K562 (cell line): Measurements from ENCODE around the gene RPL22. TPM values are rescaled to one million over a fixed set of nuclear protein-coding genes. Genes with fewer than 3 reads are reported as not detected.

Experiments used
- GATAD2A ChIP-seq: fragments of 450-650 bp; IDR thresholded peaks from 2 replicates; pipeline ENCODE4 v1.6.1; 2017
- KLF6 ChIP-seq: fragments of 250-450 bp; sonication (Bioruptor Pico); IDR thresholded peaks from 2 replicates; pipeline ENCODE4 v1.4.0; 2020; ENCODE audit warnings: mild to moderate bottlenecking, moderate library complexity, borderline replicate concordance
- MEIS2 ChIP-seq: fragments of 450-650 bp; IDR thresholded peaks from 2 replicates; pipeline ENCODE4 v1.6.1; 2014; ENCODE audit warnings: mild to moderate bottlenecking; ENCODE audit not compliant: partially characterized antibody
- PCBP1 ChIP-seq: fragments of 200-400 bp; formaldehyde crosslinking; IDR thresholded peaks from 2 replicates; pipeline ENCODE4 v1.6.1; 2018; ENCODE audit warnings: mild to moderate bottlenecking, low read depth, low read length; ENCODE audit not compliant: poor library complexity, severe bottlenecking
- ZNF41 ChIP-seq: fragments of 250-450 bp; sonication (Bioruptor Pico); conservative IDR thresholded peaks from 2 replicates; pipeline ENCODE4 v1.4.0; 2020; ENCODE audit warnings: mild to moderate bottlenecking
- polyA plus RNA-seq, 8 experiments: library from polyadenylated mRNA; depleted of rRNA in 4 of 8; stranded (reverse) in 5 of 8; unstranded in 3 of 8; fragments of >200 nt; fragmentation: Nextera tagmentation in 2 of 8; fragmentation: Illumina TruSeq in 1 of 8; extraction: Ambion mirVana in 2 of 8; extraction: Trizol in 1 of 8; gene quantifications; 2 replicates each; pipeline versions ENCODE4 v1.2.1 to v1.2.3, GENCODE V29; 2011 to 2014; ENCODE audit warnings: inconsistent platforms in 1 of 8, missing spikeins in 1 of 8
- total RNA-seq, 7 experiments: library from RNA; depleted of rRNA in 6 of 7; stranded (reverse); fragments of >200 nt in 6 of 7; fragmentation: Illumina TruSeq in 2 of 7; extraction: Trizol in 2 of 7; gene quantifications; 2 replicates each; pipeline versions ENCODE4 v1.2.1 to v1.2.3, GENCODE V29; 2011 to 2021; ENCODE audit warnings: low replicate concordance in 1 of 7
- TF ChIP-seq, protein P1 (sequence below): fragments of 450-650 bp; IDR thresholded peaks from 2 replicates; pipeline ENCODE4 v1.6.1; 2017; ENCODE audit warnings: antibody characterized with exemption, mild to moderate bottlenecking
- TF ChIP-seq, protein P2 (sequence below): sonication (generic); formaldehyde crosslinking; IDR thresholded peaks from 2 replicates; pipeline ENCODE4 v1.8.0; 2022; ENCODE audit warnings: mild to moderate bottlenecking, low read depth, missing genetic modification reagents
- TF ChIP-seq, protein P3 (sequence below): sonication (generic); formaldehyde crosslinking; IDR thresholded peaks from 2 replicates; pipeline ENCODE4 v1.5.0; 2020; ENCODE audit warnings: missing genetic modification reagents

The RPL22 gene
- total and polyA plus RNA-seq, 9 of the 15 experiments (the other 6 are each of a cell fraction or from before 2014, with no cell fraction given) = 467 to 1,165 (median 607) TPM

DNA sequence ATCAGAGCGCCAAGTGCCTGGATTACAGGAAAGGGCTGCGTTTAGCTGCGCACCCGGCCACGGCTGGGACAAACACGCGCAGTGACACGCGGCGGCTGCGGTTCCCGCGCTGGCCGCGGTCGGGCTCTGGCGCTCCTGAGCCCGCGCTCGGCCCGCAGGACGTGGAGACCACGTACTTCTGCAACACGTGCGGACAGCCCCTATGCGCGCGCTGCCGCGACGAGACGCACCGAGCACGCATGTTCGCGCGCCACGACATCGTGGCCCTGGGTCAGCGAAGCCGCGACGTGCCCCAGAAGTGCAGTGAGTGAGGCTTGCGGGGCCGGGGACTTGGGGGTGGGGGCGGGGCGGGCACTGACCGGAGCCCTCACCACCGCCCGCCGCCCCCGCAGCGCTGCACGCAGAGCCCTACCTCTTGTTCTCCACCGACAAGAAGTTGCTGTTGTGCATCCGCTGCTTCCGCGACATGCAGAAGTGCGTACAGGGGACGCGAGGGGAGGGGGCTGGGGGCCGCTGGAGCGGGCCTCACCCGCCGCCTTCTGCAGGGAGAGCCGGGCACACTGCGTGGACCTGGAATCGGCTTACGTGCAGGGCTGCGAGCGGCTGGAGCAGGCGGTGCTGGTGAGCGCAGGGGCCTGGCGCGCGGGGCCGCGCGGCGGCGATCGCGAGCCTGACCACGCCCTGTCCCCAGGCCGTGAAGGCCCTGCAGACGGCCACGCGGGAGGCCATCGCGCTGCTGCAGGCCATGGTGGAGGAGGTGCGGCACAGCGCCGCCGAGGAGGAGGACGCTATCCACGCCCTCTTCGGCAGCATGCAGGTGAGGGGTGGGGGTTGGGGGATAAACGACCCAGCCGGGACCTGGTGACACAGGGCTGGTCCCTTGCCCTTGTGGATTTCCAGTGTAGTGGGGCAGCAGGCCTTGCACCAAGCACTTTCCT is 9.6 kb upstream of the RPL22 start (continued):
- TF ChIP-seq, protein P1, sequence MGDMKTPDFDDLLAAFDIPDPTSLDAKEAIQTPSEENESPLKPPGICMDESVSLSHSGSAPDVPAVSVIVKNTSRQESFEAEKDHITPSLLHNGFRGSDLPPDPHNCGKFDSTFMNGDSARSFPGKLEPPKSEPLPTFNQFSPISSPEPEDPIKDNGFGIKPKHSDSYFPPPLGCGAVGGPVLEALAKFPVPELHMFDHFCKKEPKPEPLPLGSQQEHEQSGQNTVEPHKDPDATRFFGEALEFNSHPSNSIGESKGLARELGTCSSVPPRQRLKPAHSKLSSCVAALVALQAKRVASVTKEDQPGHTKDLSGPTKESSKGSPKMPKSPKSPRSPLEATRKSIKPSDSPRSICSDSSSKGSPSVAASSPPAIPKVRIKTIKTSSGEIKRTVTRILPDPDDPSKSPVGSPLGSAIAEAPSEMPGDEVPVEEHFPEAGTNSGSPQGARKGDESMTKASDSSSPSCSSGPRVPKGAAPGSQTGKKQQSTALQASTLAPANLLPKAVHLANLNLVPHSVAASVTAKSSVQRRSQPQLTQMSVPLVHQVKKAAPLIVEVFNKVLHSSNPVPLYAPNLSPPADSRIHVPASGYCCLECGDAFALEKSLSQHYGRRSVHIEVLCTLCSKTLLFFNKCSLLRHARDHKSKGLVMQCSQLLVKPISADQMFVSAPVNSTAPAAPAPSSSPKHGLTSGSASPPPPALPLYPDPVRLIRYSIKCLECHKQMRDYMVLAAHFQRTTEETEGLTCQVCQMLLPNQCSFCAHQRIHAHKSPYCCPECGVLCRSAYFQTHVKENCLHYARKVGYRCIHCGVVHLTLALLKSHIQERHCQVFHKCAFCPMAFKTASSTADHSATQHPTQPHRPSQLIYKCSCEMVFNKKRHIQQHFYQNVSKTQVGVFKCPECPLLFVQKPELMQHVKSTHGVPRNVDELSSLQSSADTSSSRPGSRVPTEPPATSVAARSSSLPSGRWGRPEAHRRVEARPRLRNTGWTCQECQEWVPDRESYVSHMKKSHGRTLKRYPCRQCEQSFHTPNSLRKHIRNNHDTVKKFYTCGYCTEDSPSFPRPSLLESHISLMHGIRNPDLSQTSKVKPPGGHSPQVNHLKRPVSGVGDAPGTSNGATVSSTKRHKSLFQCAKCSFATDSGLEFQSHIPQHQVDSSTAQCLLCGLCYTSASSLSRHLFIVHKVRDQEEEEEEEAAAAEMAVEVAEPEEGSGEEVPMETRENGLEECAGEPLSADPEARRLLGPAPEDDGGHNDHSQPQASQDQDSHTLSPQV = peak; percentile 53; the same call in 1 of the 2 replicates
- TF ChIP-seq PCBP1 (peak; percentile 51), KLF6 (CRISPR knock-in tag) (no peak), MEIS2 (peak; percentile 26), GATAD2A (0 out of 2 replicates have a peak, but pooled peaks have one; percentile 17), ZNF41 (CRISPR knock-in tag) (no peak)
- TF ChIP-seq, protein P2, sequence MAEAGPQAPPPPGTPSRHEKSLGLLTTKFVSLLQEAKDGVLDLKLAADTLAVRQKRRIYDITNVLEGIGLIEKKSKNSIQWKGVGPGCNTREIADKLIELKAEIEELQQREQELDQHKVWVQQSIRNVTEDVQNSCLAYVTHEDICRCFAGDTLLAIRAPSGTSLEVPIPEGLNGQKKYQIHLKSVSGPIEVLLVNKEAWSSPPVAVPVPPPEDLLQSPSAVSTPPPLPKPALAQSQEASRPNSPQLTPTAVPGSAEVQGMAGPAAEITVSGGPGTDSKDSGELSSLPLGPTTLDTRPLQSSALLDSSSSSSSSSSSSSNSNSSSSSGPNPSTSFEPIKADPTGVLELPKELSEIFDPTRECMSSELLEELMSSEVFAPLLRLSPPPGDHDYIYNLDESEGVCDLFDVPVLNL (CRISPR knock-in tag) = peak; percentile 85
- TF ChIP-seq, protein P3, sequence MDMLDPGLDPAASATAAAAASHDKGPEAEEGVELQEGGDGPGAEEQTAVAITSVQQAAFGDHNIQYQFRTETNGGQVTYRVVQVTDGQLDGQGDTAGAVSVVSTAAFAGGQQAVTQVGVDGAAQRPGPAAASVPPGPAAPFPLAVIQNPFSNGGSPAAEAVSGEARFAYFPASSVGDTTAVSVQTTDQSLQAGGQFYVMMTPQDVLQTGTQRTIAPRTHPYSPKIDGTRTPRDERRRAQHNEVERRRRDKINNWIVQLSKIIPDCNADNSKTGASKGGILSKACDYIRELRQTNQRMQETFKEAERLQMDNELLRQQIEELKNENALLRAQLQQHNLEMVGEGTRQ (CRISPR knock-in tag) = peak; percentile 44; the same call in 1 of the 2 replicates
- TF ChIP-seq, all 486 proteins: peak for 97
